Erythroblast (primary cell): ENCODE data around the gene RFX6.

Experiments used
- GATA1 ChIP-seq: IDR thresholded peaks from 2 replicates; pipeline ENCODE4 v1.6.1; 2011; ENCODE audit warnings: low read depth, mild to moderate bottlenecking, control low read depth, low read length, moderate library complexity
- POLR2A ChIP-seq: IDR thresholded peaks from 2 replicates; pipeline ENCODE4 v1.6.1; 2011; ENCODE audit warnings: mild to moderate bottlenecking, low read length

DNA sequence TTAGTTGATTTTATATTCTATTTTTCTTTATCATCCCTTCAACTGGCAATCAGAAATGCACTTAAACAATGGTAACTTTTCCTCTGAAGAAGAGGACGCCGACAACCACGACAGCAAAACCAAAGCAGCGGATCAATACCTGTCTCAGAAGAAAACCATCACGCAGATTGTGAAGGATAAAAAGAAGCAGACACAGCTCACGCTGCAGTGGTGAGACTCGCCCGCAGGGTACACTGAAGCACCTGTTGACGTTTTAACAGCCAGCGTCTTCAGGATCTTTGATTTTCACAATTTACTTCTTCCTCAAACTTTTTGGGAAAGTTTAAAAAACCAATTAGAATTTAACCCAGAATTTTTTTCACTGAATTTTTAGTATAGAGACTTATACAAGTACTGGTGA is 701 bp downstream of the RFX6 start:
- no peak for TF ChIP-seq POLR2A
- no peak for TF ChIP-seq GATA1
